ENCODE data around the gene TMCO6. TPM values are rescaled to one million over a fixed set of nuclear protein-coding genes. Genes with fewer than 3 reads are reported as not detected.
"Not testable (repeated sequence)": the region's sequence is repeated elsewhere in the genome, so short reads cannot be mapped to it uniquely, and the experiment has no call there.

TMCO6 gene
- total RNA-seq, 1 donor from 2014 or later: 17.8 TPM

DNA sequence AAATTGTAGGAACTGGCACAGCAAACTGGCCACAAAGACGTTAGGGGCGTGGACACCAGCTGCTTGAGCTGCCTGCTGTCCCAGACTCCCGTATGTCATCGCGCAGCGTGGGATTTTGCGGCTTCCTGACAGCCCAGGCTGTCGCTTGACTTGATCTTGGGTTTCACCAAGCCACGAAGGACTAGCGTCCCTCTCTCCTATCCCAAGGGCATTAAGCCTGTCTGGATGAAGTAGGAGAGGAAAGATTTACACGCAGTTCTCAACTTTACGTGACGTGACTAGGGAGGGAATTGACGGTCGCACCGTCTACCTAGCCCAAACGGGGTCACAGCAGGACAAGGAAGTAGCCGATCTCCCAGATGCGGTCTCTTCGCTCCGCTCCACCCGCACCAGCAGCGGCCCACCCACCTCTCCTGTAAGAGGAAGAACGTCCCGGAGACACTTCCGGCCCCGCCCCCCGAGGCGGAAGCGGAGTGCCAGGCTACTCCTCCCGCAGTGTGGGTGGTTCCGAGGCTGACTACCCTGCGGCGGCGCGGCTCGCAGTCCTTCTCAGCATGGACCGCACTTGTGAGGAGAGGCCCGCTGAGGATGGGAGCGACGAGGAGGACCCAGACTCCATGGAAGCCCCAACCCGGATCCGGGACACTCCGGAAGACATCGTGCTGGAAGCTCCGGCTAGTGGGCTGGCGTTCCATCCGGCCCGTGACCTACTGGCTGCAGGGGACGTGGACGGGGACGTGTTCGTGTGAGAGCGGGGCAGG, 25.3 kb downstream of the TMCO6 start, which contains the start of gene WDR55:
Gene WDR55 (plus strand): TSS at position 546 of the 761 bp plus-strand sequence. CDS start 9 bp downstream, at position 555.
- Mint-ChIP-seq H3K4me3 (peak within 1 kb of the TSS; percentile 97), H3K36me3 (peaks cover 30% of the 10 kb centered on the region), H3K9me3 (no peaks in the 10 kb centered on the region), H3K27me3 (ENCODE audit: insufficient read depth, low read depth) (no peaks in the 10 kb centered on the region), H3K27ac (peak within 1 kb of the TSS; percentile 81), H3K4me1 (peaks cover 11% of the 10 kb centered on the region)
- Histone ChIP-seq H3K4me2 (peak within 1 kb of the TSS; percentile 87), H3K9me3 (ENCODE audit: low read depth) (no peaks in the 10 kb centered on the region), H3K4me3 (peak within 1 kb of the TSS; percentile 84), H3K36me3 (no peaks in the 10 kb centered on the region), H3K79me2 (ENCODE audit: low read depth) (peaks cover 22% of the 10 kb centered on the region), H3K27me3 (no peaks in the 10 kb centered on the region), H2AFZ (replicated peaks) (peak within 1 kb of the TSS; percentile 82), H3K27ac (no peak within 1 kb of the TSS), H3K9ac (peak within 1 kb of the TSS; percentile 46), H3K4me1 (peaks cover 10% of the 10 kb centered on the region), H3F3A (ENCODE audit: low read depth) (peaks cover 17% of the 10 kb centered on the region), H4K20me1 (ENCODE audit: low read depth) (no peaks in the 10 kb centered on the region)
- DNase-seq (ENCODE audit: low spot score): peak; percentile 97
- peak; percentile 40 for TF ChIP-seq EZH2 (IDR thresholded peaks at IDR 0.05)
- no peak for TF ChIP-seq EZH2phosphoT487 (IDR thresholded peaks at IDR 0.05)

DNA sequence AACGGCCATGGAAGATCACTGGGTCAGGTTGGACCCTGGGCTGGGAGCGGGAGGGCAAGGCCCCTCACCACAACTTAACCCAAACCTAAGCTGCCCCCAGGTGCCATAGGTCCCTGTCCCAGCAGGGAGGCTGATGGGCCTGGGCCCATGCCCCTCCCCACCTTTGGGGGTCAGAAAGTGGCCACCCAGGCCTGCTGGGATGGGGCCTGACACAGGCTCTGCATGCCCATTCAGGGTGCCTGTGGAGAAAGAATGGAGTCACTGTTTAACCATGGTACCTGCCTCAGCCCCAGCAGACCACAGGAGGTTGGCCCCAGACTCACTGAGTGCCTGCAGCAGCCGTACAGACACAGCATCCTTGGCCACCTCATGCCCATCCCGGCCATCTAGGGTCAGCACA, 31.8 kb downstream of the TMCO6 start:
- H3K27me3 ChIP-seq; H3F3A ChIP-seq (ENCODE audit: low read depth); H3K27me3 Mint-ChIP-seq (ENCODE audit: insufficient read depth, low read depth); H3K27ac ChIP-seq; H3K4me3 ChIP-seq; H3K79me2 ChIP-seq (ENCODE audit: low read depth); H3K4me1 ChIP-seq; H3K4me2 ChIP-seq; H3K9me3 ChIP-seq (ENCODE audit: low read depth); H4K20me1 ChIP-seq (ENCODE audit: low read depth); H3K4me3 Mint-ChIP-seq; H3K9me3 Mint-ChIP-seq; H3K36me3 ChIP-seq; H2AFZ ChIP-seq (replicated peaks); DNase-seq (ENCODE audit: low spot score); H3K27ac Mint-ChIP-seq; H3K9ac ChIP-seq; H3K4me1 Mint-ChIP-seq: not testable (repeated sequence)
- H3K36me3 Mint-ChIP-seq: peaks cover 15% of the 10 kb centered on the region

DNA sequence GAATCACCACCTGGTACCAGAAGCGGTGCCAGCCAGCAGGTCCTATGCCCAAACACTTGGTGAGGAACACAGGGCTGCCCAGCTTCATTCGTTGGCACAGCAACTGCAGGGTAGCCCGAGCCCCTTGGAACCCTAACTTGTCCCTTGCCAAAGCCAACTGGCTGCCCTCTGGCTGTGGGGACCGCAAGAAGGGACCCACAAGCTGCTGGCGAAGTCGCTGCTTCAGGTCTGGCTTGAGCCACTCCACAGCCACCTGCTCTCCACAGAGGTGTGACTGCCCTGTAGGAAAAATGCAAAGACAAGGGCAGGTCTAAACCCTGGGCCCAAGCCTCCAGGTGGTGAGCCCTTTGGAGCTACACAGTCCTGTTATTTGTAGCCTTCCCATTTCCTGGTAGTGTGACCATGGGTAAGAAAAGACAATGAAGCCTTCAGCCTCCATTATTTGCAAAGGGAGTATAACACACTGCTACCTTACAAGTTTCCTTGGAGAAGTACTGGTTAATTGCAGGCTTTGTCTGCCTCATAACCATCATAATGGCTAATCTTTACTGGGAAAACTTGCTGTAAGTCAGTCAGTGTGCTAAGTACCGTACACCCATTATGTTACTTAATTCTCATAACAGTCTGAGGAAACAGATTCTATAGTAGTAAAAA, 32.3 kb downstream of the TMCO6 start:
- Histone ChIP-seq H3K9me3 (ENCODE audit: low read depth) (no peaks in the 10 kb centered on the region), H3K4me2 (no peak overlapping the region), H3K27ac (no peak overlapping the region), H2AFZ (replicated peaks) (no peak overlapping the region), H4K20me1 (ENCODE audit: low read depth) (no peaks in the 10 kb centered on the region), H3K79me2 (ENCODE audit: low read depth) (peaks cover 4% of the 10 kb centered on the region), H3K27me3 (no peaks in the 10 kb centered on the region), H3K4me3 (no peak overlapping the region), H3K4me1 (no peaks in the 10 kb centered on the region), H3K36me3 (no peaks in the 10 kb centered on the region), H3K9ac (no peak overlapping the region), H3F3A (ENCODE audit: low read depth) (no peaks in the 10 kb centered on the region)
- TF ChIP-seq EZH2phosphoT487 (IDR thresholded peaks at IDR 0.05) (no peak), EZH2 (IDR thresholded peaks at IDR 0.05) (no peak)
- TF ChIP-seq, protein P1, sequence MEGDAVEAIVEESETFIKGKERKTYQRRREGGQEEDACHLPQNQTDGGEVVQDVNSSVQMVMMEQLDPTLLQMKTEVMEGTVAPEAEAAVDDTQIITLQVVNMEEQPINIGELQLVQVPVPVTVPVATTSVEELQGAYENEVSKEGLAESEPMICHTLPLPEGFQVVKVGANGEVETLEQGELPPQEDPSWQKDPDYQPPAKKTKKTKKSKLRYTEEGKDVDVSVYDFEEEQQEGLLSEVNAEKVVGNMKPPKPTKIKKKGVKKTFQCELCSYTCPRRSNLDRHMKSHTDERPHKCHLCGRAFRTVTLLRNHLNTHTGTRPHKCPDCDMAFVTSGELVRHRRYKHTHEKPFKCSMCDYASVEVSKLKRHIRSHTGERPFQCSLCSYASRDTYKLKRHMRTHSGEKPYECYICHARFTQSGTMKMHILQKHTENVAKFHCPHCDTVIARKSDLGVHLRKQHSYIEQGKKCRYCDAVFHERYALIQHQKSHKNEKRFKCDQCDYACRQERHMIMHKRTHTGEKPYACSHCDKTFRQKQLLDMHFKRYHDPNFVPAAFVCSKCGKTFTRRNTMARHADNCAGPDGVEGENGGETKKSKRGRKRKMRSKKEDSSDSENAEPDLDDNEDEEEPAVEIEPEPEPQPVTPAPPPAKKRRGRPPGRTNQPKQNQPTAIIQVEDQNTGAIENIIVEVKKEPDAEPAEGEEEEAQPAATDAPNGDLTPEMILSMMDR (IDR thresholded peaks at IDR 0.05): no peak
- Mint-ChIP-seq H3K9me3 (no peaks in the 10 kb centered on the region), H3K27me3 (ENCODE audit: insufficient read depth, low read depth) (peaks cover 2% of the 10 kb centered on the region), H3K4me1 (peaks cover under 1% of the 10 kb centered on the region), H3K4me3 (no peak overlapping the region), H3K27ac (no peak overlapping the region), H3K36me3 (peaks cover 14% of the 10 kb centered on the region)
- DNase-seq (ENCODE audit: low spot score): no peak

DNA sequence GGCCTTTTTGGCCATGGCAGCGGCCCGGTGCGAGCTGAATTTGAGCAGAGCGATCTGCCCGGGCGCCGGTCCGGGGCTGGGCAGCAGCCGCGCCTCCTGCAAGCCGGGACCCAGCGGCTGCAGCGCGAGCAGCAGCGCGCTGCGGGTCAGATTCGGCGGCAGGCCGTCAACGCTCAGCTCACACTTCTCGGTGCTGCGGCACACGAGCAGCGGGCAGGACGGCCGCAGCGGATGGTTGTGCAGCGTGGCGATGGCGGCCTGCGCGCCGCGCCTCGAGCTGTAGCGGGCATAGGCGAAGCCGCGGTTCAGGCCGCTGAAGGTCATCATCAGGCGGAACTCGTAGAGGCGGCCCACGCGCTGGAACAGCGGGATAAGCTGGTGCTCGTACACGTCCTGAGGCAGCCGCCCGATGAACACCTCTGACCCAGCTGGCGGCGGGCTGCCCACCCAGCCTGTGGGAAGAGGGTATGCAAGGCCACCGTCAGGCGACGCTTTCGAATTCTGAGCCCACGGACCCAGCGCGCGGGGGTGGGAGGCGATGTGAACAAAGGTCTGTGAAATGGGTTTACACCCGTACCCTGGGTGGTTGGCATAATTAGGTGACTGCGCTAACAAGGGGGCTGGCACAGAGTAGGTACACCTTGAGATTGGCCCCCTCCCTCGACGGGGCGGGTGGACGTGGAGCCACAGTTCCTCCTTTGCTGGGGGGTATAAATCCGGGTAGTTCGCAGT, 33.4 kb downstream of the TMCO6 start:
- no peak overlapping the region for H3K4me3 ChIP-seq
- H3K4me2 ChIP-seq: no peak overlapping the region
- TF ChIP-seq EZH2phosphoT487 (IDR thresholded peaks at IDR 0.05) (no peak), EZH2 (IDR thresholded peaks at IDR 0.05) (no peak)
- TF ChIP-seq, protein P1 (IDR thresholded peaks at IDR 0.05): no peak

More for the DNA sequence above, 33.4 kb downstream of the TMCO6 start:
- Histone ChIP-seq H2AFZ (replicated peaks) (no peak overlapping the region), H3F3A (ENCODE audit: low read depth) (no peaks in the 10 kb centered on the region), H3K9me3 (ENCODE audit: low read depth) (no peaks in the 10 kb centered on the region), H3K79me2 (ENCODE audit: low read depth) (no peaks in the 10 kb centered on the region), H3K9ac (no peak overlapping the region), H3K27me3 (no peaks in the 10 kb centered on the region), H3K27ac (no peak overlapping the region), H3K4me1 (no peaks in the 10 kb centered on the region), H4K20me1 (ENCODE audit: low read depth) (no peaks in the 10 kb centered on the region), H3K36me3 (no peaks in the 10 kb centered on the region)
- Mint-ChIP-seq H3K27me3 (ENCODE audit: insufficient read depth, low read depth) (peaks cover 2% of the 10 kb centered on the region), H3K4me1 (no peaks in the 10 kb centered on the region), H3K36me3 (peaks cover 18% of the 10 kb centered on the region), H3K9me3 (no peaks in the 10 kb centered on the region), H3K4me3 (no peak overlapping the region), H3K27ac (no peak overlapping the region)
- peak; percentile 43 for DNase-seq (ENCODE audit: low spot score)
